GM18907 (cell line): ENCODE results near the gene LARP1.
"Not testable (repeated sequence)": the region's sequence is repeated elsewhere in the genome, so short reads cannot be mapped to it uniquely, and the experiment has no call there.

ENCODE experiments used
- ATAC-seq: cut with Tn5 transposase; IDR thresholded peaks from one replicate; pipeline ENCODE4 v1.9.1; 2021; ENCODE audit warnings: mild to moderate bottlenecking, moderate library complexity; ENCODE audit not compliant: unreplicated experiment

Gene LARP1

DNA sequence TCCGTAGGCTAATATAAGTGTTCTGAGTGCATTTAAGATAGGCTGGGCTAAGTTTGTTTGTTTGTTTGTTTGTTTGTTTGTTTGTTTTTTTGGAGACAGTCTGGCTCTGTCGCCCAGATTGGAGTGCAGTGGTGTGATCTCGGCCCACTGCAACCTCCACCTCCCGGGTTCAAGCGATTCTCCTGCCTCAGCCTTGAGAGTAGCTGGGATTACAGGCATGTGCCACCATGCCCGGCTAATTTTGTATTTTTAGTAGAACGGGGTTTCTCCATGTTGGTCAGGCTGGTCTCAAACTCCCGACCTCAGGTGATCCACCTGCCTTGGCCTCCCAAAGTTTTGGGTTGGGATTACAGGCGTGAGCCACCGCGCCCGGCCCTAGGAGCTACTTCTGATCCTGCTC, 4.7 kb downstream of the LARP1 start:
- ATAC-seq: not testable (repeated sequence)

DNA sequence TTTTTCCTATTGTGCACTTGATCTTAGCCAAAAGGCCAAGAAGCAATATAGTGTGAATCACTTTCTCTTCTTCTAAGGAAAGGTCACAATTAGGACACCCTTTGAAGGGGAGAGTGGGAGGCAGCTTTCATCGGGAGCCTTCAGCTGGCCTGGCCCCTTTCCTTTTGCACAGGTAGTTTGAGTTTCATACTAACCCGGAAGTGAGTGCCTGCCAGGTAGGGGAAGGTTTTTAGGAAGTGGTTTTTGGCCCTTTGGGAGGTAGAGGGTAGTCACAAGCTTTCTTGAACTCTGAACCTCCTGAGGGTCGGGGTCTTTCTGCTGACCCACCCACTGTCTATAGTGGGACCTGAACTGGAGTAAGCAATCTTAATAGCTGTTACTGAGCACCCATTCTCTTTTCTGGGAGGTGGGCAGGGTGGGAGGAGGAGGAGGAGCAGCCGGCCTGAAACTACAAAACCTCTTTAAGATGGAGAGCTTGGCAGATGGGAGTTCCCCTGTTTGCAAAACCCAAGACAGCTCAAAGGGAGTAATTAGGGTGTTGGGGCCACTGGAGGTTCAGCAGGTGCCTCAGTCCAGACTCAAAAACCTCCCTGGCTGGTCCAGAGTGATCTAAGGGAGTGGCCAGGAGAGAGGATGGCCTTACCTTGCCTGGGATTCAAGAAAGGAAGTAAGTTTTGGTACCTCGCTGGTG, 6.0 kb downstream of the LARP1 start:
- ATAC-seq: peak; percentile 43

DNA sequence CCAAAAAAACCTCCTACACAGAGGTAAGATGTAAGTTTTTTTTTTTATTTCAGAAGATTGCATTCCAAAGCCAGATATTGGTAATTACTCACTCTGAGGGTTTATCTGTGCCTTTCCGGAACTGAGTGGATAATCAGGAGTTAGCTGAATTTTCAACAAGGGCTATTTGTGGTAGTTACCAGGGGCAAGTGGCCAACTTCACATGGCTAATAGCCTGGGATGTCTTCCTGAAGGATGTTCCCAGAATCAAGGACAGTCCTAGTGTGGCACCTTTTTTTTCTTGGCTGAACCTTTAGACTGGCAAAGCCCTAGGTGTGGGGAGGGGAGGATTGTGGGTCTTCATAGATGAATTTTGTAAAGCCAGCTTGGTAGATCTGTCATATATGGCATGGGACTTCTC, 7.1 kb downstream of the LARP1 start:
- ATAC-seq: no peak

DNA sequence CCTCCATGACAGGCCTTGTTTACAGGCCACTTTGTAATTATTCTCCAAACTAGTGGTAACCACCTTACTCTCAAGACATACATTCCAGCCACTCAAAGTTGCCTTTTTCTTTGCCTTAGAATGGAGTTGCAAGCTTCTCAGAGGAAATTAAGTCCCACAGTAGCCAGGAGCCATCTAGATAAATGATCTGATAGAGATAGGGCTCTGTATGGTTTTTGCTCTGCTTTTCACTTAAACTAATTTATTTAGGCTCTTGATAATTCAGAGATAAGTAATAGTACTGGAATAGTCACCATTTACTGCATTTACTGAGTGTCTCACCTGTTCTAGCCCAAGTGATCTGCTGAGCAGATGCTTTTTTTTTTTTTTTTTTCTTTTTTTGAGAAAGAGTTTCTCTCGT, 7.5 kb downstream of the LARP1 start:
- no peak for ATAC-seq

DNA sequence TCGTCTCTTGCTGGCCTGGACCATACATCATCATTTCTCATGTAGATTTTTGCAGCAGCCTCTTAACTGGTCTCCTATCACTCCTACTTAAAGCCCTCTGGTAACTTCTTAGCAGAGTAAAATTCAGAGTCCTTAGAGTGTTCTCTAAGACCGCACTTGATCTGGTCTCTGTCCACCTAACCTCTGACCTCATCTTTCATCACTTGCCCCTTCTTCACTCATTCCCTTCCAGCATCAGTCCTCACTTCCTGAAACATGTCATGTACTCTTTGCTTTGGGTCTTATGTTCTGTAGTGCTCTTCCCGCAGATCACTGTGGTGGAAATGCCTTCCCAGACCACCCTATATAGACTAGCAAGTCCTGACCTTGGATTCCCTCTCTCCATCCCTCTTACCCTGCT, 9.8 kb downstream of the LARP1 start:
- ATAC-seq: no peak

DNA sequence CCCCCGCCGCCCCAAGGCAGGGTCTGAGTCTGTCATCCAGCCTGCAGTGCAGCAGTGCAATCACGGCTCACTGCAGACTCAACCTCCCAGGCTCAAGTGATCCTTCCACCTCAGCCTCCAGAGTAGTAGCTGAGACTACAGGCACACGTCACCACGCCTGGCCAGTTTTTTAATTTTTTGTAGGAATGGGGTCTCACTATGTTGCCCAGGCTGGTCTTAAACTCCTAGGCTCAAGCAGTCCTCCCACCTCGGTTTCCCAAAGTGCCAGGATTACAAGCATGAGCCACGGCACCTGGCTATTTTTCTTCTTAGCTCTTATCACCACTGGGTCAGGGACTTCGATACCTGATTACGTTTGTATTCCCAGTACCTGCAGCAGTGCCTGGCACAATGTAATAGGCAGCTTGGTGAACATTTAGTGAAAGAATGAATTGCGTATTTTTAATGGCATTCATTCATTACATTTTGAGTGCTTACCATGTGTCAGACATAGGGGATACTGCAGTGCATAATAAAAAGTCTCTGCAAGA, 10.3 kb downstream of the LARP1 start:
- ATAC-seq: no peak

DNA sequence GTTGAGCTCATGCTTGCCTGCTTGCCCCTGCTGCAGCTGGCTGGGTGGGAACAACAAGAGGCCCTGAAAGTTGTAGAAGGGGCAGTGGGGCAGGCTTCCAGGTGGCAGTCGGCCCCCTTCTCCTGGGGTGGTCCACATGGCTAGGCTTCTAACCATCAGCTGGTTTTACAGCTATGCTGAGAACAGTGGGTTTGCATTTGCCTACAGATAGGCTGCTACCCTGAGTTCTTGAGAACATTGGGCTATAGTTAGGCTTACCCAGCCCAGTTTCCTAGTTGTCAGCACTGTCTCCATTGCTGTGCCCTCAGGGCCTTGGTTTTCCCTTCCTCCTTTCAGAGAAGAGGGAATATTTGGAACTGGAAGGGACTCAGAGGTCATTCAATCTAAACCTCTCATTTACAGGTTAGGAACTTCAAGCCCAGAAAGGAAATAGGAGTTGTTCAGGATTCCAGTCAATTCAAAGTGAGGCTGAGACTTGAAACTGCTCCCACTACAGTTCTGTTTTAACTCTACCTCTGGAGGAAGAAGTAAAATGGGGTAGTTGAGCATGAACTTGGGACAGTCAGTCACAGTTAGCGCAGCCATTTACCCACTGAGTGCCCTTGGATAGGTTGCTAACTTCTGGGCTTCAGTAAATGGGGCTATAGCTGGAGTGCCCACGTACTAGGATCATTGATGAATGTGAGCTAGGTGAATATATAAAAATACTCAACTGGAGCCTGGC, 11.5 kb downstream of the LARP1 start:
- no peak for ATAC-seq

DNA sequence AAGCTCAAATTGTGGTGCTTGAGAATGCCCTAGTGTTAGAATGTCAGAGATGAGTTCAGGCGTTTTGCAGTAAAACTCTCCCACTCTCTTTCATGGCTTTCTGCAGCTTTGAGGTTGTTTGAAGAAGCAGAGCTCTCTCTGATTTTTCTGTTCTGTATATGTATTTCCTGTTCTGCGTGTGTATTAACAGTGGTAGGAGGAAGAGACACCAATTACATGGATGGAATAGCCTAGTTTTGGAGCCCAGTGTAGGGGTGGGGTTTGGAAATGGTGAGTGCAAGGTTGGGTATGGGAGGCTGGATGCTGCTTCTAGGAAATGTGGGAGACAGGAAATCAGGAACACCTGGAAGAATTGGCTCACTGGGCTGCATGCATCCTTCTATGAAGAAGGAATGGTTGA, 12.4 kb downstream of the LARP1 start:
- no peak for ATAC-seq

DNA sequence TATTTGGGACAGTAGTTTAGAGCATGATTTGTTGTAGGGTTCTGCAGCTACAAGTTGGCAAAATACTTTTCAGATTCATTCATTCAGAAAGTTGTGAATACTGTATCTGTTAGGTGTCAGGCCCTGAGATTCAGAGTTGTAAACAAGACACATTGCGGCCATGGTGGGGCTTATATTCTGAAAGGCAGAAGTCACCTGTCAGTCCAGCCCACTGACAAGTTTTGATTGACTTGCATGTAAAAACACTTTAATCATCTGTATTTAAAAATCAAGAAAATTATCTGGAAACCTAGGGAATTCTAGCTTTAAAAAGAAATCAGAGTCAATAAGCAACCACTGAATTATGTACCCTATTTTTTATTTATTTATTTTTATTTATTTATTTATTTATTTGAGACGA, 13.0 kb downstream of the LARP1 start:
- no peak for ATAC-seq

DNA sequence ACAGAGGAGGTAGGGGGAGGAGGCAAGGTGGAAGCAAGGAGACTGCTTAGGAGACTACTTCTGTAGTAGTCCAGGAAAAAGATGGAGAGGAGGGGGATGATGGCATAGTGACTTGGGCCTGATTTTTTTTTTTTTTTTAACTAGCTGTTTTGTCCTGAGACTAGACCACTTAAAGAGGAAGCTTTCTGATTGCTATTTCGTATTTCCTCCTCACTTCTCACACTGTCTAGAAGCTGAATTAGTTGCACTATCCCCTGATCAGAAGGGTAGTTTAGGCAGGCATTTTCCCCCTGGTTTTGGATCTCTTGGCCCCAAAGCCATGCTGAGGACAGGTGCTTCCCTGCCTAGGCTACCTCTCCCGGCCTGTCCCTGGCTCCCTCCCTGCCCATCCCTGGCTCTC, 14.9 kb downstream of the LARP1 start:
- no peak for ATAC-seq

DNA sequence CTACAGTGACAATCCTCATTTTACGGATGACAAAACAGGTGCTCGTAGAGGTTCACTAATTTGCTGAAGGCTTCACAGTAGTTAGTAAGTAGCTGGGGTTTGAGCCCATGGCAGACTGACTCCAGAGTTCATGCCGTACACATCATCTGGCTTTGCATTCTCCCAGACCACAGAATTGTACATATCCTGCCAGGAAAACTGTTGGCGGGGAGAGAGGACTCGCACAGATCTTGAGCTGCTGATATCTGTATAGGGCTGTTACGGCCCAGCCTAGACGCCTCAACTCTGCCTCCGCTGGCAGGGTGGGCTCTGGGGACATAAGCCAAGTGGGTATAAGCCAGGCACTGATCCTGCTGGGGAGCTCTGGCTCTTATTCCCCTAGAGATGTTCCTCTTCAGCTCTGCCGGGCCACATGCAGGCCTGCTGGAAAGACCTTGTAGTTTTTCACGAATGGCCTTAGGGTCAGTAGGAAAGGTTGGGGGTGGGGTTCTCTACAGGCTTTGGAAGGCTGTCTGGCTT, 16.3 kb downstream of the LARP1 start:
- no peak for ATAC-seq

DNA sequence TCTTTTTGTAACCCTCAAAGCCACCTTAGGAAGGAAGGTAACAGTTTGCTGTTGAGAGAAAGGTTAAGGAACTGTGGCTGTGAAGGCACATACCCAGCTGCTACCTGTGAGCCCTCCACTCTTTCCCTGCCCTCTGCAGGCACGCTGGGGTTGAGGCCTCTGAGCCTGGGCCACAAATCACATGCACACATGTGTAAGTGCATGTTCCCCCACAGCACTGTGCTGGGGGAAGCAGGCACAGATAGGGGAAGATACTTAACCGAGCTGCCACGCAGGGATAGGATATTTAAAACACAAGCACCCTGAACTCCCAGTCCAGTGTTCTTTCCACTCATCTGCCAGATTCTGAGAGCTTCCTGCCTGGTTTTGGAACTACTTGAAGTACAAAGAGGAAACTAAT, 18.1 kb downstream of the LARP1 start:
- ATAC-seq: no peak

DNA sequence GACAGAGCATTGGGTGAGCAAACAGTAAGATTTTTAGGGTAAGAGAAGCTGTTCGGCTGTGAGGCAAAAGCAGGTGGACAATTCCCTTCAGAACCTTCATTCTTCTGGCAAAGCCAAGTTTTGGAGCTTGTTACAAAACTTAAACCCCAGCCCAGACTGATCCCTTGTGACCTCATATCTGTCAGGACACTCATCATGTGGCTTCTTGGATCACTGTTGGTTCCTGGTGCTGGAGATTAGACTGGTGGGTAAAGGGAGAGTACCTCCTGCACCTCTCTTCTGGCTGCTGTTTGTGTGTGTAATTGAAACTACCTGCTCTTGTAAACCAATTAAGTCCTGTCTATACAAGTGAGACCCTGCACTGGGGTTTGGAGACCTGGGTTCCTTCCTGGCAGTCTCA, 21.0 kb downstream of the LARP1 start:
- ATAC-seq: no peak

DNA sequence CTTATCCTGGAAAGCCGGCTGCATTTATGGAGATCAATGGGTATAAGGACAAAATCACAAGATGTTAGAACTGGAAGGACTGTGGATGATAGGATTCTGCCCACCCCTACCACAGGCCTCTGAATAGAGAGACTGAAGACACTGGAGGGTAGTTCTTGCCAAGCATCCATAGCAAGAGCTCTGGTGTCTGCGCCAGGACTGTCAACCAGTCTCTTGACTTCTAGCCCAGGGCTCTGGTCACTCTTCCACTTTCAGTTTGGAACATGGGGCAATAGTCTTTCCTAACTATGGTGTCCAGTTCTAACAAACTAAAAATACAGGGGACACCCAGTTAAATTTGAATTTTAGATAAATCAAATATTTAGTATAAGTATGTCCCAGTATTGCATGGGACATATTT, 23.4 kb downstream of the LARP1 start:
- ATAC-seq: no peak

DNA sequence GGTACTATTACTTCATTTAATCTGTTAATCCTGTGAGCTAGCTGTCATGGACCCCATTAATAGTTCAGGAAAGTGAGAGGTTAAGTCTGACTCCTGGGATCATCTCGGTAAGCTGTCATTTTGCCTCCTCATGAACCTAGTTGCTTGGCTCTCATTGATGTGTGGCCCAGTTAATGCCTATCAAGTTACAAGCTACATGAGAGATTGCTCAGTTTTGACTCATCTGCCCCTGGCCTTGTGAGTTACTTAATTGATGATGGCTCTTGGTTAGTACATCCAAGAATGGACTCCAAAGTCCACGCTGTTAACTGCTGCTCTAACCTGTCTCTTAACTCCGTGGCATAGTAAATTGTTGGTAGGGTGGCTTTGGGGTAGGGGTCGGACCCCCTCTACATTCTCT, 23.9 kb downstream of the LARP1 start:
- ATAC-seq: no peak

DNA sequence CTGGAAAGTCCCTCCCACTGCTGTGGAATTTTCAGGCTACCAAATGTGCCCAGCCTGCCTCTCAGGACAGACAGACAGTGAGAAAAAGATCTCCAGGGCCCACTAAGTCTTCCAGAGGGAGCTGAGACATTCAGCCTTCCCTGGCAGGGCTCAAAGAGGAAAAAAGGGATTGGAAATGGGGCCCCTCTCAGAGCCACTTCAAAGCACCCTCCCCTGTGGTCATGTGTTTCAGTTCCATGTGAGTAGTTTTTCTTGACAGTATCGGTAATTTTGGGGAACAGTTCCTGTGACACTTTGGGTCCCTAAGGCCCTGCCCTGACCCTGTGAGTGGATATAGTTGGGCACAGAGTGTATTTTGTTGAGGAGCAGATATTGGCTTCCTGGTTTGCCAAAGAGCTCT, 25.0 kb downstream of the LARP1 start:
- peak; percentile 34 for ATAC-seq

DNA sequence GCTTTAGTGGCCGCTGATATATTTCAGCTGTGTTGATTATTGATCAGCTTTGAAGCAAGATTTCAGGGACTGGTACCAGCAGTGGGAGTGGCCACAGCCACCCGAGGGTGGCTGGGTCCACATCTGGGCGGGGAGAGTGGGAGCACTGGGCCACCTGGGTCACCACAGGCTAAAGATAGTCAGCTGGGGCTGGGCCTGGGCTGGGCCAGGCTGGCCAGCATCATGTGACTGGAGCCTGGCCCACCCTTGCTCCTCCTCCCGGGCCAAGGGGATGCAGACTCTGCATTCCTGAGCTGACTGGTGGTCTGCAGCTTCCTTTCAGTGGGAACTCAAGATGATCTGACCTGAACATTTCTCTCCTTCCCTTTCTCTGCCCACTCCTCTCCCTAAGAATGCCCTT, 27.1 kb downstream of the LARP1 start:
- no peak for ATAC-seq

DNA sequence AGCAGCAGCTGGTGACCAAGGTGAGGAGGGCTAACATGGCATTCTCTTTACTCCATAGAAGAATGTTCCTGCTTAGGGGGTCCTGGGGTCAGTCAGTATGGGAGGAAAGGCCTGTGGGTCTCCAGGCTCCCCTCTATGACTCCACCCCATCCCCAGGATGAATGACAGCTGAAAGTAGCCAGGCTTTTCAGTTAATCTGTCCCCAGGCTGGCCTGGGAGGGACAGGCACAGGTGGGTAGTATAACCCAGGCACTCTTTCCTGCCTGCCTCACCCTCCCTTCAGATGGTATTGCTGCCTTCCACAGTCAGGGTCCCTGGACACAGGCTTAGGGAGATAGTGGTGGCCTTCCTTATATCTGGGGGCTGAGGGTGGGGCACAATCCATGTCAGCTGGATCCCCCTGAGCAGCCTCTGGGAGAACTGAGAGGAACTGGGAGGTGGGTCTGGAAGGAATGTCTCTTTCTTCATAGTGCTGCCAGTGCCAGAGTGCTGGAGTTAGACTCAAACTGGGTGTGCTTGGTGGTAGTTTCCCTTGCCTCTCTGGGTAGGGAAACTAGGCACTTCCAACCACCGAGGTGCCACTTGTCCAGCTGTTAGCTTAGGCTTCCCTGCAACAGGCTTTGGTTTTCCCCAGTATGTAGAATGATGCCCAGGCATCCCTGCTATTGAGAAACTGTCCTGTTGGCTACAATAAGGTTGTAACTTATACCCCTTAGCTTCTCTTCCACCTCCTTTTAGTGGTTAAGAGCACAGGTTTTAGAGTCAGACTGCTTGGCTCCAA, 27.8 kb downstream of the LARP1 start:
- peak; percentile 3 for ATAC-seq

DNA sequence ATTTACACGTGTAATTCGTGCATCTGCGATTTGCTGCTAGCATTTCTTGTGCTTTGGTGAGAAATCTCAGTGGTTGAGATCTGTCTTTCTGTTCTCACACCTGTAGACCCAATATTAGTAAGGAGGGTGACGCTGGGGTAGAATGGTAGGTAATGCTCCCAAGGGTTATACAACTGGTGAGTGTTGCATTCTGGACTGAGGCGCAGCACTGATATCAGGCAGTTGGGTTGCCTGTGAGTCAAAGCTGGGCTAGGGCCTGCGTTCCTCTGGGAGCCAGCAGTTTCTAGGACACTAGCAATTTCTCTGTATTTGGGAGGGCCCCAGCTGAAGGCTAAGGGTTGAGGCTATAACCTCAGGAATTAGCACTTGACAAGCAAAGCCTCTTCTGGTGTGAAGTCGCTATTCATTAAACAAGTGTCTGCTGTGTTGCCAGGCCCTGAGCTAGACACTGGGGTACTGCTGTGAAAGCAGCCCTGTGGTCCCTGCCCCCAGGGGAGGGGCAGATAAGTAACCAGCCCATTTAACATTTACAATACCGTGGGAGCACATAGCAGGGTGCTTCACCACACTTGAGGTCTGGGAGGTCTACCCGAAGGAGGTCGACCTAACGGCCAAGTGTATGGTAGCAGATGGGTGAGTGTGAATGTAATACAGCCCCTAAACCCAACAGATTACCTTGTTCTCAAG, 28.7 kb downstream of the LARP1 start:
- peak; percentile 56 for ATAC-seq

DNA sequence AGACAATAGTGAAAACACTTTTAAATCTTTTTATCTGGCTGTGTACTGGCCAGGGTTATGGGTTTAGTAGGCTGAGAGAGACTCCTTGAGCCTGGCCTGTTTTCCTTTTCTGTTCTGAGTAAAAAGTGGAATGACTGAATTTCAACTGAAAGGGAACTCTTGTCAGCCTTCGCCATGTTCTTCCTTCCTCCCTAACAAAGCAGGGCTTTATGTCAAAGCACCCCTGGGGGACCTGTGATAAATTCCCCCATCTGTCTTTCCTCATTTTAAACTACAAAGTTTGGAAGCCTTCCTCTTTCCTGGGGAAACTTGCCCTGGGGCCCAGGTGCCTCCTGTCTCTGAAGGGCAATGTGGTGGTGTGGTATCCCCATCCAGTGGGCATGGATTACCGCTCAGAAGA, 29.7 kb downstream of the LARP1 start:
- no peak for ATAC-seq

DNA sequence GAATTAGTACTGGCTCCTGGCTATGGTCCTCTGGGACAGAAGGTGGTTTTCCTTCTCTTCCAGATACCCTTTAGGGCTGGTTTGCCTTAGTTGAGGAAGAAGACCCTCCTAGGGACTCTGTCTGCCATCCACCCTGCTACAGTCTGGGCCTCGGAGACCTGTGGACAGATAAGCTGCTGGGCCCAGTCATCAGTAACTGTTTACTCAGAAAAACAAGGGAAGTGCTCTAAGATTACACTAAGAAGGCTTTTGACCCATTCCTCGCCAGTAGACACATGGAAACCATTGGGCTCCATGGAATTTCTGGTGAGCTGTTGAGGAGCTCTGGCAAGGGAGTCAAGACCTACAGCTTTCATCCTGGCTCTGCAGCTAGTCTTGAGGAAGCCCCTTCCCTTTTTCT, 31.2 kb downstream of the LARP1 start:
- ATAC-seq: no peak
